CD4-positive, alpha-beta T cell (primary cell): Measurements from ENCODE around the gene ADARB2. TPM values are rescaled to one million over a fixed set of nuclear protein-coding genes. Genes with fewer than 3 reads are reported as not detected.

Experiments
- ATAC-seq: fragments of 200-7000 bp; cut with Tn5 transposase; one replicate; pipeline ENCODE4 v1.10.0; 2022; ENCODE audit warnings: mild to moderate bottlenecking; ENCODE audit not compliant: poor library complexity
- CTCF ChIA-PET: fragments of 350-600 bp; sonication (Branson Sonifier 250); formaldehyde crosslinking; loops from one replicate; lab custom pipeline; 2021; ENCODE audit warnings: antibody characterized with exemption, inconsistent platforms; lab: Charles Lee
- POLR2A ChIA-PET: fragments of 350-600 bp; sonication (Branson Sonifier 250); formaldehyde crosslinking; loops from one replicate; lab custom pipeline; 2021; ENCODE audit warnings: antibody characterized with exemption, inconsistent platforms; lab: Charles Lee
- DNase-seq, 14 experiments: peaks; one replicate each; pipeline ENCODE4 v3.0.0-alpha.2; 2013 to 2020; ENCODE audit warnings: mixed read lengths in 2 of 14
- H3K27ac ChIP-seq, 2 donors: one replicate each; pipeline versions ENCODE4 v1.5.1 to v1.7.0; 2013; ENCODE audit warnings: low read length in 2 of 2, low read depth in 1 of 2, mild to moderate bottlenecking in 1 of 2
- H3K27me3 ChIP-seq, 2 experiments: 1 replicate in 1 of 2; 2 replicates in 1 of 2; pipeline versions ENCODE4 v1.6.1 to v1.7.0; 2013; ENCODE audit warnings: low read length in 2 of 2, control low read depth in 1 of 2, mild to moderate bottlenecking in 1 of 2, moderate library complexity in 1 of 2; ENCODE audit not compliant: insufficient read depth in 2 of 2, control insufficient read depth in 1 of 2
- H3K36me3 ChIP-seq: one replicate; pipeline ENCODE4 v1.6.1; 2013; ENCODE audit warnings: low read length, control low read depth; ENCODE audit not compliant: insufficient read depth
- H3K4me1 ChIP-seq: one replicate; pipeline ENCODE4 v1.6.1; 2013; ENCODE audit warnings: low read length, control low read depth; ENCODE audit not compliant: insufficient read depth
- H3K4me3 ChIP-seq: one replicate; pipeline ENCODE4 v1.5.1; 2013; ENCODE audit warnings: mild to moderate bottlenecking, low read length, moderate library complexity
- H3K9me3 ChIP-seq, 2 experiments: 1 replicate in 1 of 2; 2 replicates in 1 of 2; pipeline versions ENCODE4 v1.6.1 to v1.7.0; 2013; ENCODE audit warnings: low read length in 2 of 2, mild to moderate bottlenecking in 2 of 2, control low read depth in 1 of 2, moderate library complexity in 1 of 2; ENCODE audit not compliant: control insufficient read depth in 1 of 2, insufficient read depth in 1 of 2
- H3K27ac Mint-ChIP-seq: one replicate; pipeline ENCODE4 v1.8.0; 2020; ENCODE audit warnings: mixed read lengths
- H3K27me3 Mint-ChIP-seq: one replicate; pipeline ENCODE4 v1.8.0; 2021; ENCODE audit warnings: mixed read lengths
- H3K36me3 Mint-ChIP-seq: one replicate; pipeline ENCODE4 v1.8.0; 2021; ENCODE audit warnings: low read depth, mixed read lengths
- H3K4me1 Mint-ChIP-seq: one replicate; pipeline ENCODE4 v1.8.0; 2021; ENCODE audit warnings: low read depth, mixed read lengths
- H3K4me3 Mint-ChIP-seq: one replicate; pipeline ENCODE4 v1.8.0; 2020; ENCODE audit warnings: mild to moderate bottlenecking, mixed read lengths
- H3K9me3 Mint-ChIP-seq: one replicate; pipeline ENCODE4 v1.8.0; 2020; ENCODE audit warnings: mixed read lengths
- intact Hi-C, 2 experiments: fragments of 100-400 bp; cut with DNase I in 1 of 2; cut with micrococcal nuclease in 1 of 2; formaldehyde crosslinking; loops; one replicate each; pipeline versions ENCODE4 v1.15.1 to v1.9.0; 2023 to 2025; cut with DNase I, micrococcal nuclease
- total RNA-seq, 174 experiments: library from RNA in 2 of 174; stranded (reverse) in 2 of 174; gene quantifications; one replicate each; pipeline ENCODE4 v1.2.3 and lab custom pipeline; 2021 to 2026
- TF ChIP-seq, protein P1 (sequence below): fragments of 200-600 bp; IDR thresholded peaks from one replicate; pipeline ENCODE4 v1.8.0; 2022; ENCODE audit warnings: antibody characterized with exemption, mild to moderate bottlenecking

Gene ADARB2
- total RNA-seq, 2 experiments from 2014 or later = 0.14 TPM; not detected in 1

DNA sequence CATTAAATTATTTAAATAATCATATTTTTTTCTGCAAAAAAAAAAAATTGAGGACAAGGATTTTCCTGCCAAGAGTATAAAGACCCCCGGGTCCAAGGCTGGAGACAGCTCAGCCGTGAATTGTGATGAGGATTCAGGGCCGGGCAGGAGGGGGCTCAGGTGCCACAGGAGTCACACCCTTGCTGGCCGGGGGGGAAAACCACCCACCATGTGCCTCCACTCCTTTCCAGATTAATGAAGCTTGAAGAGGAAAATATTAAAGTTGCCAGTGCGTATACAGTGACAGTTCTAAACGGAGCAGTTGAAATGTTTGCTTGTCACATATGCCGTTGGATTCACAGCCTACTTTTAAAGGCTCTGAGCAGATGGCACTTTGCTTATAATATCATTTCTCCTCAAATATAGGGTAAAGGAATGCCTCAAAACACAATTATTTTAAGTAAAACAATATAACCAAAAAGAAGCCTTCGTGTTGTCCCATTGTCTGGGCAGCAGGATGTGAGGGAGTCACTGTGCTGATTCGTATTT is 49.6 kb downstream of the ADARB2 start:
- H3K36me3 ChIP-seq = no peaks in the 10 kb centered on the region
- peaks cover 0 to 4% of the 10 kb centered on the region in 2 experiments for H3K9me3 ChIP-seq
- no peak overlapping the region for H3K4me3 Mint-ChIP-seq
- no peak for ATAC-seq
- DNase-seq = no peak
- no peak overlapping the region for H3K4me3 ChIP-seq
- H3K36me3 Mint-ChIP-seq = no peaks in the 10 kb centered on the region
- H3K27me3 ChIP-seq = peaks cover 0 to 4% of the 10 kb centered on the region in 2 experiments
- peaks cover 51% of the 10 kb centered on the region for H3K27me3 Mint-ChIP-seq
- H3K27ac ChIP-seq = no peak overlapping the region
- H3K9me3 Mint-ChIP-seq = no peaks in the 10 kb centered on the region
- TF ChIP-seq, protein P1, sequence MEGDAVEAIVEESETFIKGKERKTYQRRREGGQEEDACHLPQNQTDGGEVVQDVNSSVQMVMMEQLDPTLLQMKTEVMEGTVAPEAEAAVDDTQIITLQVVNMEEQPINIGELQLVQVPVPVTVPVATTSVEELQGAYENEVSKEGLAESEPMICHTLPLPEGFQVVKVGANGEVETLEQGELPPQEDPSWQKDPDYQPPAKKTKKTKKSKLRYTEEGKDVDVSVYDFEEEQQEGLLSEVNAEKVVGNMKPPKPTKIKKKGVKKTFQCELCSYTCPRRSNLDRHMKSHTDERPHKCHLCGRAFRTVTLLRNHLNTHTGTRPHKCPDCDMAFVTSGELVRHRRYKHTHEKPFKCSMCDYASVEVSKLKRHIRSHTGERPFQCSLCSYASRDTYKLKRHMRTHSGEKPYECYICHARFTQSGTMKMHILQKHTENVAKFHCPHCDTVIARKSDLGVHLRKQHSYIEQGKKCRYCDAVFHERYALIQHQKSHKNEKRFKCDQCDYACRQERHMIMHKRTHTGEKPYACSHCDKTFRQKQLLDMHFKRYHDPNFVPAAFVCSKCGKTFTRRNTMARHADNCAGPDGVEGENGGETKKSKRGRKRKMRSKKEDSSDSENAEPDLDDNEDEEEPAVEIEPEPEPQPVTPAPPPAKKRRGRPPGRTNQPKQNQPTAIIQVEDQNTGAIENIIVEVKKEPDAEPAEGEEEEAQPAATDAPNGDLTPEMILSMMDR = no peak
- CTCF ChIA-PET = no interaction called here
- H3K27ac Mint-ChIP-seq = no peak overlapping the region
- H3K4me1 Mint-ChIP-seq = no peaks in the 10 kb centered on the region
- intact Hi-C loops = no loop called here
- POLR2A ChIA-PET = no interaction called here
- no peaks in the 10 kb centered on the region for H3K4me1 ChIP-seq

DNA sequence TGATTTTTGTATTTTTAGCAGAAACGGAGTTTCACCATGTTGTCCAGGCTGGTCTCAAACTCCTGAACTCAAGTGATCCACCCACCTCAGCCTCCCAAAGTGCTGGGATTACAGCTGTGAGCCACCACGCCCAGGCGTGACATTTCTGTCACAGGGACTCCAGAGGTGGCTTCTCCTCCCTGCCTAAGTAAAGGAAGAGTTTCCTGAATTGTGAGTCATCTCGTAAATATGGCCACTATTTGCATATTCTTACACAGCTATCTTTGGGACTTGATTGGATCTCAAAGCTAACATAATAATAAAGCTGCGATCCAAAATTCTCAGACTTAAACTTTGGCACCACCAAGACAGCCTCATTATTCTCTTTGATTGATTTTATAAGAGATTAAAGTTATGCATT is 50.1 kb downstream of the ADARB2 start:
- Histone ChIP-seq H3K9me3 (peaks cover 0 to 4% of the 10 kb centered on the region in 2 experiments), H3K27ac (no peak overlapping the region), H3K4me1 (no peaks in the 10 kb centered on the region), H3K36me3 (no peaks in the 10 kb centered on the region), H3K4me3 (no peak overlapping the region), H3K27me3 (peaks cover 0 to 4% of the 10 kb centered on the region in 2 experiments)
- intact Hi-C loops = no loop called here
- CTCF ChIA-PET = no interaction called here
- no peak for DNase-seq
- POLR2A ChIA-PET = no interaction called here
- no peak for ATAC-seq
- peaks cover 49% of the 10 kb centered on the region for H3K27me3 Mint-ChIP-seq
- no peaks in the 10 kb centered on the region for H3K9me3 Mint-ChIP-seq
- H3K27ac Mint-ChIP-seq = no peak overlapping the region
- H3K36me3 Mint-ChIP-seq = no peaks in the 10 kb centered on the region
- TF ChIP-seq, protein P1 = no peak
- H3K4me1 Mint-ChIP-seq = no peaks in the 10 kb centered on the region
- no peak overlapping the region for H3K4me3 Mint-ChIP-seq

DNA sequence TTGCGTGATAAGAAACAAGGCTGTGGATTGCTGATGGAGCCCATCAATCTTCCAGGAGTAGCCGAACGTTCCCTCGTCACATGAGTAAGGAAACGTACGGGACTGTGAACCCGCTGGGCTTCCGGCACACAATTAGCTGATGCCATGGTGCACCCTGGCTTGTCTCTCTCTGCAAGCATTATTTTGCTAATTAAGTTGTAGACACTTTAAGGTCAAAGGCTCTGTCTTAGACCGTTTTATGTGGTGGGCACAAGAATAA is 50.9 kb downstream of the ADARB2 start:
- H3K27me3 Mint-ChIP-seq = peaks cover 41% of the 10 kb centered on the region
- H3K36me3 ChIP-seq = no peaks in the 10 kb centered on the region
- TF ChIP-seq, protein P1 = no peak

More for the DNA sequence above, 50.9 kb downstream of the ADARB2 start:
- H3K27me3 ChIP-seq = peaks cover 0 to 4% of the 10 kb centered on the region in 2 experiments
- H3K9me3 ChIP-seq = peaks cover 0 to 4% of the 10 kb centered on the region in 2 experiments
- intact Hi-C loops = no loop called here
- ATAC-seq = no peak
- no peak for DNase-seq
- H3K9me3 Mint-ChIP-seq = no peaks in the 10 kb centered on the region
- H3K4me3 Mint-ChIP-seq = no peak overlapping the region
- H3K4me3 ChIP-seq = no peak overlapping the region
- H3K27ac Mint-ChIP-seq = no peak overlapping the region
- CTCF ChIA-PET = no interaction called here
- H3K4me1 ChIP-seq = no peaks in the 10 kb centered on the region
- H3K36me3 Mint-ChIP-seq = no peaks in the 10 kb centered on the region
- no peak overlapping the region for H3K27ac ChIP-seq
- POLR2A ChIA-PET = no interaction called here
- H3K4me1 Mint-ChIP-seq = no peaks in the 10 kb centered on the region
